C4-2B (cell line): ENCODE data around the gene FBXL17.

ENCODE experiments used
- ZFX ChIP-seq: fragments of 450-650 bp; IDR thresholded peaks from 2 replicates; pipeline ENCODE4 v1.6.1; 2017
- TF ChIP-seq, protein P1 (sequence below): fragments of 450-650 bp; conservative IDR thresholded peaks from 2 replicates; pipeline ENCODE4 v1.5.1; 2017; ENCODE audit warnings: mild to moderate bottlenecking

DNA sequence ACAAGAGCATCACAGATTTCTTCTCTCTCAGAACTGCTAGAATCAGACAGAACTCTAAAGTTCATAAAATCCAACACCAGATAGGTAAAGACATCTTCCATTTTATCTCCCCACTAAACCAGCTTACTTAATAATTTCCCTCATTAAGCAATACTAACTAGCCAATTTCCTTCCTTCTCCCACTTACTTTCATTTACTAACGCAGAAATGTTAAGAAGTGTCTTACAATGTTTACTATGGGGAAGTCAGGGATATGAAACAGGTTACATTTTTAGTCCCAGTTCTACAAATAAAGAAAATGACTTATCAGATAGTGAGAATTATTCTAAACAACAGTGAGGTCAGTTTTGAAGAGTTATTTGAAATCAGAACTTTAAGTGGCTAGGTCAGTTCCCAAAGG is 236.5 kb downstream of the FBXL17 start:
- TF ChIP-seq, protein P1, sequence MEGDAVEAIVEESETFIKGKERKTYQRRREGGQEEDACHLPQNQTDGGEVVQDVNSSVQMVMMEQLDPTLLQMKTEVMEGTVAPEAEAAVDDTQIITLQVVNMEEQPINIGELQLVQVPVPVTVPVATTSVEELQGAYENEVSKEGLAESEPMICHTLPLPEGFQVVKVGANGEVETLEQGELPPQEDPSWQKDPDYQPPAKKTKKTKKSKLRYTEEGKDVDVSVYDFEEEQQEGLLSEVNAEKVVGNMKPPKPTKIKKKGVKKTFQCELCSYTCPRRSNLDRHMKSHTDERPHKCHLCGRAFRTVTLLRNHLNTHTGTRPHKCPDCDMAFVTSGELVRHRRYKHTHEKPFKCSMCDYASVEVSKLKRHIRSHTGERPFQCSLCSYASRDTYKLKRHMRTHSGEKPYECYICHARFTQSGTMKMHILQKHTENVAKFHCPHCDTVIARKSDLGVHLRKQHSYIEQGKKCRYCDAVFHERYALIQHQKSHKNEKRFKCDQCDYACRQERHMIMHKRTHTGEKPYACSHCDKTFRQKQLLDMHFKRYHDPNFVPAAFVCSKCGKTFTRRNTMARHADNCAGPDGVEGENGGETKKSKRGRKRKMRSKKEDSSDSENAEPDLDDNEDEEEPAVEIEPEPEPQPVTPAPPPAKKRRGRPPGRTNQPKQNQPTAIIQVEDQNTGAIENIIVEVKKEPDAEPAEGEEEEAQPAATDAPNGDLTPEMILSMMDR: no peak
- no peak for TF ChIP-seq ZFX
